Left renal cortex interstitium (tissue), 4 donors: ENCODE measurements around the gene DENND1A. TPM values are rescaled to one million over a fixed set of nuclear protein-coding genes. Genes with fewer than 3 reads are reported as not detected.

Experiments
- DNase-seq, 4 donors: peaks; one replicate each; pipeline ENCODE4 v3.0.0-alpha.2; 2013; ENCODE audit warnings: low read depth in 4 of 4, low spot score in 2 of 4, missing footprints in 1 of 4
- polyA plus RNA-seq, 4 donors: library from polyadenylated mRNA; unstranded; fragments of 120-200 nt; gene quantifications; one replicate each; pipeline ENCODE4 v1.2.1, GENCODE V29; 2013; ENCODE audit not compliant: insufficient read length in 4 of 4

DENND1A gene
- polyA plus RNA-seq, 4 donors, result 19.1 to 24.5 (median 22.8) TPM

DNA sequence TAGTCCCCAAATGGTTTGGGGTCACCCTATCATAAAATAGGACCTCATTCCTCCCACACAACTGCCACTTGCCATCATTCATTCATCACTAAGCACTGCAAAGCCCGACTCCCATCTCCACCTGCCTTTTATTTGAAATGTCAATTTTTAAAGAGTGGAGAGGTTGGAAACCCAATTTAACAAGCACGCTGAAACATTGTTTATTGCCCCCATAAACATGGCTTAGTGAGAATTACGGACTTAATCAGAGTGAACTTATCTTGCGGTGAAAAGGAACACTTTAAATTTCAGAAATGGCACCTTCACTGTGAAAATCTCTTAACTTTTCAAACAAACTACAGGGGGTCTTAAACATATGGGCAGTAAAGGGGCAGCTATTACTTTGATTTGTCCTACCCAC, 332.9 kb downstream of the DENND1A start:
- no peak for DNase-seq

GRCh38 chr9:123591283-123591682, 338.6 kb downstream of the DENND1A start:
- no peak for DNase-seq

GRCh38 chr9:123590499-123590898, 339.4 kb downstream of the DENND1A start:
- no peak for DNase-seq

- no peak for DNase-seq
Measured at GRCh38 chr9:123589361-123590239, 340.3 kb downstream of the DENND1A start.

GRCh38 chr9:123586275-123586674, 343.7 kb downstream of the DENND1A start:
- no peak for DNase-seq

GRCh38 chr9:123584202-123585176, 345.4 kb downstream of the DENND1A start:
- no peak for DNase-seq

DNA sequence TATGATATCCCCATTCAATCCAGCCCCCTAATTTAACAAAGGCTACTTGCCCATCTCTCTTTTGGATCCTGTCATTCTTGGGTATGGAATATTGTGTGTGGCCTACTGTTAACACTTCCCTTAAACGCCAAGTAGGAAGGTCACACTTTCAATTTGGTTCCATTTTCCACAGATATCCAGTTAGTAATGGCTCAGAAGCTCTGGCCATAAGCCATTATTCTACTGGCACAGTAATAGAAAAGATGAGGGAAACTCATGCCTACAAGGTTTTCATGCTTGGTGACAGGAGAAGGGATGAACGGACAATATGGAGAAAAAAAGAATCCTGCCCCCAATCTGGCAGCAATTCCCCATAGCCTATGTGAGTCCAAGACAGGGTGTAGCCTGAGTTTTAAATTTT, 346.3 kb downstream of the DENND1A start:
- no peak for DNase-seq

GRCh38 chr9:123571240-123571639, 358.7 kb downstream of the DENND1A start:
- DNase-seq, result no peak

GRCh38 chr9:123568691-123569688, 360.9 kb downstream of the DENND1A start:
- DNase-seq, result peak in 2 of 4 donors; percentile 40 to 52

DNA sequence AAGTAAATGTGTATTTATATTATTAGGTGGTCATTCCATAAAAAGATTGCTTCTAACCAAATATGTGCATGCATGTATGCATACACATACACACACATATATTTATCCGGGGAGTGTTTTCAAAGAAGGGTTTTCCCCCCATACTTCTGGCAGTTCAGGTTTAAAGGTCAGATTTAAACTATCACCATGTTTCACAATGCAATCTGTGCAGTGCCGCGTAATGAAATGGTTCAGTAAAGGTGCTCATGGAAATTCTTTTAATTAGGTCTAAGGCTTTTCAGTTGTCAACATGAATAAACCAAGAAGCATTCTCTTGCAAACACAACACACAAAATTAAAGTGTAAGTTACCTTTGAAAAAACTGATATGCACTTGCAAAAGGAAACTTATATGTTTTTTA, 362.9 kb downstream of the DENND1A start:
- no peak for DNase-seq

DNA sequence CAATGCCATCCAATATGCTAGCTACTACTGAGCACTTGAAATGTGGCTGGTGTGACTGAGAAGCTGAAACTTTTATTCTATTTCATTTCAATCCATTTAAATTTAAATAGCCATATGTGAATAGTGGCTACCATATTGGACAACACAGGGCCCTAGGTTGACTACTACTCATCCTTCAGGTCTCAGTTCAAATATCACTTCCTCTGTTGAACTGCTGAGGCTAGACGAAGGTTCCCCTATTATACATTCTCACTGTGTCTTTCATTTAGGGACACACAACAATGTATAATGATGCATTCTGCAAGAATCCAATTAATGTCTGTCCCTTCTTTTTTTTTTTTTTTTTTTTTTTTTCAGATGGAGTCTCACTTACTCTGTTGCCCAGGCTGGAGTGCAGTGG, 365.3 kb downstream of the DENND1A start:
- no peak for DNase-seq

GRCh38 chr9:123562844-123563346, 367.0 kb downstream of the DENND1A start:
- DNase-seq, result no peak

DNA sequence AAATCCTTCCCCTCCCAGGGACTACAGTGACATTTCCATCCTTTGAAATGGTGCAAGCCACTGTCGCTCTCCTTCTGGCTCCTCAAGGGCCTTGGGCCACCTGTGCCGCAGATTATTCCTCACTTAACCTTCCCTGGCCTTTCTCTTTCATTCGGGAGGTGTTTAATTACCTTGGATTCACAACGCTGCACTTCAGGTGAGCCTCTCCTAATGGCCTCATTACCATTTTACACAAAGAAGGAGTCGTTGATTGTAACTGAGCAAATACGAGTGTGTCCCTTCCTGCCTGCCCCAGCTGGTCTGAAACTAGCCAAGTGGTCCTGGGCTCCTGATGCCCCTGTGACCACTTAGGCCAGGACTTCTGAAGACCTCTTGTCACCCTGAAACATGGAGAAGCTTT, 368.9 kb downstream of the DENND1A start:
- DNase-seq, result no peak

GRCh38 chr9:123556464-123557435, 373.2 kb downstream of the DENND1A start:
- no peak for DNase-seq

DNA sequence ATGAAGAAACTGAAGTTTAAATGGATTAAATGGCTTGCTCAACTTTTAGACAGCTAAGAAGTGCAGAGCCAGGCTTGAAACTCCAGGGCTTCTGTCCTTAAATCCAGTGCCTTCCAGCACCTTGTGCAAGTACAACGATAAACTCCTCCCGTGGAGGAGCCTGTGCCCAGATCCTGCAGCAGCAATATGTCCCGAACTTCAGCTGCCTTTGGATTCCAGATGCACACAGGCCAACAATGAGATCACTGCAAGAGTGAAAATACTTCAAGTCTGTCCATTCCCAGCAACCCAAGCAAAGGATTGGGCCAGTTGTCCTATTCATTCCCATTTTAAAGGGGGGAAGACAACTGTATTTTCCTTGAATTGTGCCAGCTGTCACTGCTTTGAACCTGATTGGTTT, 374.3 kb downstream of the DENND1A start:
- no peak for DNase-seq

- DNase-seq, result no peak
Measured at GRCh38 chr9:123552530-123552929, 377.4 kb downstream of the DENND1A start.

GRCh38 chr9:123551734-123552133, 378.2 kb downstream of the DENND1A start:
- DNase-seq, result no peak

GRCh38 chr9:123550797-123551196, 379.1 kb downstream of the DENND1A start:
- DNase-seq, result peak in 2 of 4 donors; percentile 42 to 68

- DNase-seq, result no peak
Measured at GRCh38 chr9:123550012-123550411, 379.9 kb downstream of the DENND1A start.
